GM18951 (cell line): ENCODE data around the gene GAB2.

Experiments
- POLR2A ChIP-seq: IDR thresholded peaks from 4 replicates; pipeline ENCODE4 v1.6.1; 2011; ENCODE audit warnings: mild to moderate bottlenecking; ENCODE audit not compliant: insufficient read length, insufficient read depth; ENCODE audit errors: extremely low read depth
- in situ Hi-C: fragments of 300-500 bp; cut with MboI; formaldehyde crosslinking; loops from one replicate; pipeline ENCODE4 v1.12.0; 2022; ENCODE audit warnings: low sequenced_read_pairs, mixed read lengths, inconsistent platforms; ENCODE audit not compliant: unreplicated experiment

The GAB2 gene

GRCh38 chr11:78446210-78446609, 28.6 kb upstream of the GAB2 start:
- TF ChIP-seq POLR2A = no peak
- in situ Hi-C loops = no loop called here

- in situ Hi-C loops = no loop called here
- TF ChIP-seq POLR2A = no peak
Measured at GRCh38 chr11:78444726-78445125, 27.1 kb upstream of the GAB2 start.

- no peak for TF ChIP-seq POLR2A
- in situ Hi-C loops = no loop called here
Measured at GRCh38 chr11:78441956-78442355, 24.3 kb upstream of the GAB2 start.

GRCh38 chr11:78438298-78438975, 20.8 kb upstream of the GAB2 start:
- in situ Hi-C loops = no loop called here
- TF ChIP-seq POLR2A = no peak

GRCh38 chr11:78432956-78433355, 15.3 kb upstream of the GAB2 start:
- in situ Hi-C loops = no loop called here
- TF ChIP-seq POLR2A = no peak

GRCh38 chr11:78432058-78432515, 14.5 kb upstream of the GAB2 start:
- in situ Hi-C loops = no loop called here

GRCh38 chr11:78429660-78430059, 12.0 kb upstream of the GAB2 start:
- no peak for TF ChIP-seq POLR2A
- in situ Hi-C loops = no loop called here

More at GRCh38 chr11:78432058-78432515, 14.5 kb upstream of the GAB2 start:
- no peak for TF ChIP-seq POLR2A

- in situ Hi-C loops = no loop called here
Measured at GRCh38 chr11:78429209-78429608, 11.6 kb upstream of the GAB2 start.

GRCh38 chr11:78428773-78429172, 11.2 kb upstream of the GAB2 start:
- no peak for TF ChIP-seq POLR2A
- in situ Hi-C loops = no loop called here

More at GRCh38 chr11:78429209-78429608, 11.6 kb upstream of the GAB2 start:
- TF ChIP-seq POLR2A = no peak

GRCh38 chr11:78428266-78428636, 10.6 kb upstream of the GAB2 start:
- no peak for TF ChIP-seq POLR2A
- in situ Hi-C loops = no loop called here

- no peak for TF ChIP-seq POLR2A
- in situ Hi-C loops = no loop called here
Measured at GRCh38 chr11:78427615-78428265, 10.1 kb upstream of the GAB2 start.

GRCh38 chr11:78426845-78427244, 9.2 kb upstream of the GAB2 start:
- TF ChIP-seq POLR2A = no peak
- in situ Hi-C loops = no loop called here

- no peak for TF ChIP-seq POLR2A
- in situ Hi-C loops = no loop called here
Measured at GRCh38 chr11:78425399-78426070, 7.9 kb upstream of the GAB2 start.
